SKM-1 treated with dmso at 0.1 percent for 144 hours (cell line): ENCODE data around the gene RNF208.
A peak's percentile ranks its signal among the peaks of the same experiment; 100 is the strongest.
"Not testable (repeated sequence)": the region's sequence is repeated elsewhere in the genome, so short reads cannot be mapped to it uniquely, and the experiment has no call there.

Experiments used
- DNase-seq: peaks from one replicate; lab custom pipeline; 2025; ENCODE audit not compliant: unreplicated experiment; lab: John Stamatoyannopoulos, UW

RNF208 gene

GRCh38 chr9:137253717-137254623 lies 31.9 kb upstream of the RNF208 start:
- no peak for DNase-seq

GRCh38 chr9:137252555-137253506 lies 30.8 kb upstream of the RNF208 start:
- no peak for DNase-seq

DNA sequence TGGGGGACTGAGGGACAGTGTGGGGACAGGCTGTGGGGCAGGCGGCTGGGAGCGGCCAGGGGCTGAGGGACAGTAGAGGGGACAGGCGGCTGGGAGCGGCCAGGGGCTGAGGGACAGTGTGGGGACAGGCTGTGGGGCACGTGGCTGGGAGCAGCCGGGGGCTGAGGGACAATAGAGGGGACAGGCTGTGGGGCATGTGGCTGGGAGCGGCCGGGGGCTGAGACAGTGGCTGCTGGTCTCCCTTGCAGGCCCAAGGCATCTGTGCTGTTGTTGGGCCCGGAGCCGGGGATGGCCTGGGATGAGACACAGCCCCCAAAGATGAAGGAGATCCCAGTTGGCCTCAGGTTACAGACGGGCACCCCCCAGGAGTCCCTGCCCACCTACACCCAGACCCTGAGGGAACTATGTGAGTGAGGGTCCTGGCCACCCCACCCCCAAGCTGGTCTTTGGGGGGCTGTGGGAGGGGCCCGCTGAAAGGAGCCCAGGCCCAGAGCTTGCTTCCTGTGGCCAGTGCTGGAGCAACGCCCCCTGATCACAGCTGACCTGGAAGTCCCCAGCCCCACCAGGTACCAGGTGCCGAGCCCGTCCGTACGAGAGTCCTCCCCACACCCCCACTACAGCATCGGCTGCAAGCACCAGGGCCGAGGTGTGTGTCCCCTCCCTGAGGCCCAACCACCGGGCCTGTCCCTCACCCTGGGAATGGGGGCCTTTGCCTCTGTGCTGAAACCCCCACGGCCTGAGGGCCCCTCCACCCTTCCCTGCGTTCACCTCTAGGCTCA lies 29.6 kb upstream of the RNF208 start:
- DNase-seq = no peak

DNA sequence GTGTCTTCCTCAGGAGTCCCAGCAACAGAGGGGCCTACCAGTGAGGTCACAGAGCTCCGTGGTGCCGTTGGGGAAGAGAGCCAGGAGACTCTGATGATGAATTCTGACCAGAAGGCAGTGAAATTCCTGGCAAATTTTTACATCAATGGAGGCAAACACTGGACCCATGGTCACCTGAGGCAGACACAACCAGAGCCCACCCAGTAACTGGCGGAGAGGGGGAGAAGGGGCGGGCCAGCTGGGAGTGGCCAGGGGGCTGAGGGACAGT lies 29.1 kb upstream of the RNF208 start, which contains the start of gene STPG3:
Gene STPG3, plus strand, starts transcription at position 93 of the 268 bp plus-strand sequence. Its CDS starts 1 bp downstream, at position 94.
- no peak for DNase-seq

GRCh38 chr9:137250329-137251193 lies 28.5 kb upstream of the RNF208 start:
- no peak for DNase-seq

GRCh38 chr9:137247916-137248175 lies 25.8 kb upstream of the RNF208 start:
- DNase-seq = no peak

GRCh38 chr9:137247135-137247915 lies 25.3 kb upstream of the RNF208 start:
- DNase-seq = no peak

GRCh38 chr9:137245450-137246421 lies 23.7 kb upstream of the RNF208 start:
- no peak for DNase-seq

DNA sequence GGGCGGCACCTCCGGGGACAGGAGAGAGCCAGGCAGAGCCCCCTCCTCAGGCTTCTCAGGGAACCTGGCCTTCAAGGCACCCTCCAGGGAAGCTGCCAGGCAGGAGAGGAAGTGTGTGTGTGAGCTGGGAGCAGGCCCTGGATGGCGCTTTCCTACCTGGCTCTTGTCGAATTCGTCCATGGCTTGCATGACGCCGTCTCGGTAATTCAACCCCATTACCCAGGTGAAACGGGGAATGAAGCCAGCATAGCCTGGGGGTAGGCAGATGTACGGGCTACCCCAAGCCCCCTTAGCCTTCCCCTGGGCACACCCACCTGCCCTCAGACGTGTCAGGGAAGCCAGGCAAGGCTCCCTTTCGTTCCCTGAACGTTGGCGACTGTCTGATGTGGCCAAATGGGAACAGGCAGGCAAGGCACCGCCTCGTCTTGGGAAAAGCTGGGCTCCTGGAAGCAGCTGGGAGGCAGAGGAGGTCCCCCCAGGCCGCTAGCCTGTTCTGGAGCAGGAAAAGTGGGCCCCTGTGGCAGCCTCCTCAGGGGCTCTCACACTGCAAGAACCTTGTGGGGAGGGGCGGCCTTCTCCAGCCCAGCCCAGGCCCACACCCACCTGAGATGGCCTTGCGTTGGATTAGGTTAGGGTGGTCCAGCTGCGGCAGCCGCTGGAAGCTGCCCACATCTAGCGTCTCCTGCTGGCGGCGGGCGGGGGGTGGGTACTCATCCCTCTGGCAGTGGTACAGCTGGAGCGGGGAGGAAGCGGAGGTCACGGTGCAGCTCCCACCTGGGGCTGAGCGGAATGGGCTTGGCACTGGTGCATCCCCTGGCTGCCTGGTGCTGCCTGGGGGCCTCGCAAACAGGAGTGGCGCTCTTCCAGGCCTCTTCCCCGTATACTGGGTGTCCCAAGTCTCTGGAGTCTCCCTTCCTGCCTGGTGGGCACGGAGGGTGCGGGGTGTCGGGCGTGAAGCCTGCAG lies 22.7 kb upstream of the RNF208 start:
- DNase-seq = no peak

DNA sequence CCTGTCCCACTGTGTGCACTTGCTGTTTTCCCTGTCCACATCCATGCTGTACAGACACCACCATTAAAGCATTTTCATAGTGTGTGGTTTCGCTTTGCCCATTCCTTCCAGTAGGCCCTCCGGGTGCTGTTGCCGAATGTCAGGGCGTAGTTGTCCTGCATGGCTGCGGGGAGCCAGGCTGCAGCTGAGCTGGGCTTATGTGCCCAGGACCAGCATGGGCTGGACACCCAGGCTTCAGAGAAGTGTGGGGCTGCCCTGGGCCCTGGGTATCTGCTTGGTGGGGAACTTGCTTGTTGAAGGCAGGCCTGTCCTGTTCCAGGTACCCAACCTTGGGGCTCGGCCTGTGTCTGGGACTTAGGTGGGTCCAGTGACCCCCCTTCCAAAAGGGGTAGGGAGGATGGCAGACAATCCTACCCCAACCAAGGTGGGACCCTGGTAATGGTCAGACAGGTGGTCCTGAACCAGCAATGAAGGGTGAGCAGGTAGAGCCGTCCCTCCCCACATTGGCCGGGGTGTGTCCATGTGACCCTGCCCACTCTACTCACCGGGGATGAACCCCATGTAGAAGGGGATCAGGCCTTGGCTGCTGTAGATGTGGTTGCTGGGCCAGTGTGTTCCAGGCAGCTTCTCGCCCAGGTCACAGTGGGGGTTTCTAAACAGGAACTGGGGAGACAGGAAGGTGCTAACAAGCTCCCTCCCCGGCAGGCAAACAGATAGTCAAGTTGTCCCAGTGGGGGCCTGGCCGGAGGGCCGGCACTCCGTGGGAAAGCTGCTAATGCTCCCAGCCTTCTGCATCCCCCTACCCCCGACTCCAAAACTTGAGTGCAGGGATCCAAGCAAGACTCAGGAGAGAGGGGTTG lies 21.8 kb upstream of the RNF208 start:
- DNase-seq = no peak

GRCh38 chr9:137243266-137243625 lies 21.2 kb upstream of the RNF208 start:
- not testable (repeated sequence) for DNase-seq

GRCh38 chr9:137242269-137243203 lies 20.5 kb upstream of the RNF208 start:
- no peak for DNase-seq

- no peak for DNase-seq
Observed at GRCh38 chr9:137241490-137242268, 19.6 kb upstream of the RNF208 start.

DNA sequence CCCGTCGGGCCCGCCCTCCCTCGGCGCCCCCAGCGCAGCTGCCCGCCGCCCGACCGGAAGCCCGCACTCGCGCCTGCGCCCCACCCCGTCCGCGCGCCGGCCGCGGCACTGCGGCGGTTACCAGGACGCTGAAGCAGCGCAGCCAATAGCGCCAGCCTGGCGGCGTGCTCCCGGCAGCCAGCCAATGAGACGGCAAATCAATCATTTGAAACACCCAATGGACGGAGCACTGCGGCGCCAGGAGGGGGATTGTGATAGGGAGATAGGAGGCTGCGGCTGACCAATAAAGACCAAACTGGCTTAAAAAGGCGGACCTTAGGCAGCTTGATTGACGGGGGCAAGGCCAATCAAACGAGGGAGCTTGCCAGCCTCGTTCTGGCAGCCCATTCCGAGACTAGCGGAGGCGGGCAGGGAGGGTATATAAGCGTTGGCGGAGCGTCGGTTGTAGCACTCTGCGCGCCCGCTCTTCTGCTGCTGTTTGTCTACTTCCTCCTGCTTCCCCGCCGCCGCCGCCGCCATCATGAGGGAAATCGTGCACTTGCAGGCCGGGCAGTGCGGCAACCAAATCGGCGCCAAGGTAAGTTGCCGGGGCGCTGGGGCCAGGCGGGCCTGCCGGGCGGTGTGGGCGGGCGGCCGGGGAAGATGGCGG lies 18.9 kb upstream of the RNF208 start, which contains the start of gene TUBB4B:
Gene TUBB4B, plus strand, starts transcription at position 447 of the 649 bp plus-strand sequence. Its CDS starts 74 bp downstream, at position 521.
- peak; percentile 99 for DNase-seq
